NCI-H1417 treated with DMSO at 0.1 percent for 48 hours (cell line): Measurements from ENCODE around the gene DSCAML1.

Experiments
- DNase-seq: peaks from one replicate; lab custom pipeline; 2025; lab: John Stamatoyannopoulos, UW

DSCAML1 gene

GRCh38 chr11:117633186-117633754 is 163.7 kb downstream of the DSCAML1 start:
- DNase-seq, result no peak

GRCh38 chr11:117632306-117632705 is 164.7 kb downstream of the DSCAML1 start:
- DNase-seq, result no peak

- DNase-seq, result no peak
These were observed 165.5 kb downstream of the DSCAML1 start for GRCh38 chr11:117631336-117632140.

GRCh38 chr11:117629891-117630538 is 167.0 kb downstream of the DSCAML1 start:
- no peak for DNase-seq

- no peak for DNase-seq
These were observed 167.9 kb downstream of the DSCAML1 start for GRCh38 chr11:117629146-117629545.

- no peak for DNase-seq
These were observed 169.8 kb downstream of the DSCAML1 start for GRCh38 chr11:117627259-117627658.

- no peak for DNase-seq
These were observed 170.4 kb downstream of the DSCAML1 start for GRCh38 chr11:117626576-117626975.

GRCh38 chr11:117625237-117625636 is 171.8 kb downstream of the DSCAML1 start:
- no peak for DNase-seq

GRCh38 chr11:117623831-117624271 is 173.2 kb downstream of the DSCAML1 start:
- no peak for DNase-seq

GRCh38 chr11:117621226-117621625 is 175.8 kb downstream of the DSCAML1 start:
- DNase-seq, result no peak

- no peak for DNase-seq
These were observed 176.4 kb downstream of the DSCAML1 start for GRCh38 chr11:117620659-117621058.

- DNase-seq, result no peak
These were observed 176.9 kb downstream of the DSCAML1 start for GRCh38 chr11:117620086-117620485.

- DNase-seq, result no peak
These were observed 177.4 kb downstream of the DSCAML1 start for GRCh38 chr11:117619661-117620060.

GRCh38 chr11:117618982-117619355 is 178.0 kb downstream of the DSCAML1 start:
- DNase-seq, result no peak

- DNase-seq, result no peak
These were observed 178.6 kb downstream of the DSCAML1 start for GRCh38 chr11:117618302-117618981.

GRCh38 chr11:117616979-117617378 is 180.0 kb downstream of the DSCAML1 start:
- DNase-seq, result no peak

- DNase-seq, result no peak
These were observed 182.3 kb downstream of the DSCAML1 start for GRCh38 chr11:117614728-117615127.

- no peak for DNase-seq
These were observed 183.5 kb downstream of the DSCAML1 start for GRCh38 chr11:117613521-117613920.

GRCh38 chr11:117612177-117612576 is 184.8 kb downstream of the DSCAML1 start:
- DNase-seq, result no peak

GRCh38 chr11:117610901-117611300 is 186.1 kb downstream of the DSCAML1 start:
- DNase-seq, result no peak

GRCh38 chr11:117610045-117610444 is 187.0 kb downstream of the DSCAML1 start:
- no peak for DNase-seq

- no peak for DNase-seq
These were observed 189.6 kb downstream of the DSCAML1 start for GRCh38 chr11:117607449-117607848.

- no peak for DNase-seq
These were observed 190.2 kb downstream of the DSCAML1 start for GRCh38 chr11:117606790-117607189.
